GM20431 (cell line): ENCODE measurements around the gene CES3.
"Not testable (repeated sequence)": the region's sequence is repeated elsewhere in the genome, so short reads cannot be mapped to it uniquely, and the experiment has no call there.

Source experiments
- in situ Hi-C: fragments of 300-500 bp; cut with MseI, MboI; formaldehyde crosslinking; loops from one replicate; pipeline ENCODE4 v1.15.0; 2020; ENCODE audit warnings: low sequenced_read_pairs; ENCODE audit not compliant: unreplicated experiment

Gene CES3

DNA sequence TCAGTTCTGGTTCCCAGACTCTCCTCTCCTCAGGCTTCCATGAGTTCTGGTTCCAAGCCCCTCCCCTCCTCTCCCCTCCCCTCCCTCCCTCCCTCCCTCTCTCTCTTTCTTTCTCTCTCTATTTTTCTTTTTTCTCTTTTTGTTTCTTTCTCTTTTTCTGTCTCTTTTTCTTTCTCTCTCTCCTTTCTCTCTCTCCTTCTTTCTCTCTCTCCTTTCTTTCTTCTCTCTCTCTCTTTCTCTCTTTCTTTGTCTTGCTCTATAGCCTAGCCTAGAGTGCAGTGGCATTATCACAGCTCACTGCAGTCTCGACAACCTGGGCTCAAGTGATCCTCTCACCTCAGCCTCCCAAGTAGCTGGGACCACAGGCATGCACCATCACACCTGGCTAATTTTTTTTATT, 796 bp upstream of the CES3 start:
- in situ Hi-C loops: no loop called here

GRCh38 chr16:66961914-66962313, 848 bp downstream of the CES3 start:
- in situ Hi-C loops: no loop called here

- in situ Hi-C loops: no loop called here
Measured at GRCh38 chr16:66964049-66964448, 3.0 kb downstream of the CES3 start.

DNA sequence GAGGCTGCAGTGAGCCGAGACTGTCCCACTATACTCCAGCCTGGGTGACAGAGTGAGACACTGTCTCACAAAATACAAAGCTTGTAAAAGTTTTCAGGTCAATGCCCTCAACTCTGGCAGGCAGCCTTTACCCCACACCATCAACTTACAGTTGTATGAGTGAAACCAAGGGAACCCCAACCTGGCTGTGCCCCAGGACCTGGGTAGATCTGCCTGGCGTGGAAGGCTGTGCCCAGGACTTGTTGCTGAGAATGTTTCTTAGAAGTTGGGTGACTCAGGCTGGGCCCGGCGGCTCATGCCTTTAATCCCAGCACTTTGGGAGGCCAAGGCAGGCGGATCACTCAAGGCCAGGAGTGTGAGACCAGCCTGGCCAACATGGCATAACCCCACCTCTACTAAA, 7.8 kb downstream of the CES3 start:
- in situ Hi-C loops: no loop called here

DNA sequence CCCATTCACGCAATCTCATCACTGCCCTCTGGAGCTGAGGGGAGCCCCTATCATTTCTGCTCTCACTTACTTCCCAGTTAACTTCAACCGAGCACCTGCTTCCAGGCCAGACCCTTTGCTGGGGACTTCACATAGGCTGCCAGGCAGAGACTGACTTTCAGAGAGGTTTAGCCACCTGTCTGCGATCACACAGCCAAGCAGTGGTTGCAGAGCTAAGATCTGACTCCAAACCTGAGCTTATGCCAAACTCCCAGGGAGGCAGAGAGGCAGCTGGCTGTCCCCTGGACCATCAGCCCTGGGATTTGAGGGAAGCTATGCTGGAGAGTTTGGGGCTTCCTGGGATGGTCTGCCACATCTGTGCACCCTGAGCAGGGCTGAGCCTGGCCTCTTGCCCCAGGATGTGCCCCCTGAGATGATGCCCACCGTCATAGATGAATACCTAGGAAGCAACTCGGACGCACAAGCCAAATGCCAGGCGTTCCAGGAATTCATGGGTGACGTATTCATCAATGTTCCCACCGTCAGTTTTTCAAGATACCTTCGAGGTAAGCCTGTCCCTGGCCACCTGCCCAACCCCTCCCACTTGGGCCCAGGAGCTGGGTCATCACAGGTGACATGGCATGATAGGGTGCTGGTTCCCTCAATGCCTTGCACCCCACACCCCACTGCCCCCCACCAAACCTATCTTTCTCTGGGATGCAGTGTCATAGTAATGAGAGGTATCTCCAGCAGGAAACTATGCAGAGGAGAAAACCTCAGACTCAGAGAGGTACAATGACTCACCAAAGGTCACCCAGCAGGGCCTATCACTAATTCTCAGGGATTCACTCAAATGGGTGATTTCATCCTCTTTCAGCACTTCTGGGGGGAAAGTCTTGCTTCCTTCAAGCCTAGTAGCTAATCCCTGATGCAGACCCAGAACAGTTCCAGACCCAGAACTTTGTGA, 10.0 kb downstream of the CES3 start:
- in situ Hi-C loops: no loop called here

- in situ Hi-C loops: no loop called here
Measured at GRCh38 chr16:66972983-66973382, 11.9 kb downstream of the CES3 start.

DNA sequence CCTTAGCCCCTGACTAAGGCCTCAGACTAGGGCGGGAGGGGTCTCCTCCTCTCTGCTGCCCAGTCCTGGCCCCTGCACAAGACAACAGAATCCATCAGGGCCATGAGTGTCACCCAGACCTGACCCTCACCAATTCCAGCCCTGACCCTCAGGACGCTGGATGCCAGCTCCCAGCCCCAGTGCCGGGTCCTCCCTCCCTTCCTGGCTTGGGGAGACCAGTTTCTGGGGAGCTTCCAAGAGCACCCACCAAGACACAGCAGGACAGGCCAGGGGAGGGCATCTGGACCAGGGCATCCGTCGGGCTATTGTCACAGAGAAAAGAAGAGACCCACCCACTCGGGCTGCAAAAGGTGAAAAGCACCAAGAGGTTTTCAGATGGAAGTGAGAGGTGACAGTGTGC, 12.7 kb downstream of the CES3 start:
- in situ Hi-C loops: no loop called here

DNA sequence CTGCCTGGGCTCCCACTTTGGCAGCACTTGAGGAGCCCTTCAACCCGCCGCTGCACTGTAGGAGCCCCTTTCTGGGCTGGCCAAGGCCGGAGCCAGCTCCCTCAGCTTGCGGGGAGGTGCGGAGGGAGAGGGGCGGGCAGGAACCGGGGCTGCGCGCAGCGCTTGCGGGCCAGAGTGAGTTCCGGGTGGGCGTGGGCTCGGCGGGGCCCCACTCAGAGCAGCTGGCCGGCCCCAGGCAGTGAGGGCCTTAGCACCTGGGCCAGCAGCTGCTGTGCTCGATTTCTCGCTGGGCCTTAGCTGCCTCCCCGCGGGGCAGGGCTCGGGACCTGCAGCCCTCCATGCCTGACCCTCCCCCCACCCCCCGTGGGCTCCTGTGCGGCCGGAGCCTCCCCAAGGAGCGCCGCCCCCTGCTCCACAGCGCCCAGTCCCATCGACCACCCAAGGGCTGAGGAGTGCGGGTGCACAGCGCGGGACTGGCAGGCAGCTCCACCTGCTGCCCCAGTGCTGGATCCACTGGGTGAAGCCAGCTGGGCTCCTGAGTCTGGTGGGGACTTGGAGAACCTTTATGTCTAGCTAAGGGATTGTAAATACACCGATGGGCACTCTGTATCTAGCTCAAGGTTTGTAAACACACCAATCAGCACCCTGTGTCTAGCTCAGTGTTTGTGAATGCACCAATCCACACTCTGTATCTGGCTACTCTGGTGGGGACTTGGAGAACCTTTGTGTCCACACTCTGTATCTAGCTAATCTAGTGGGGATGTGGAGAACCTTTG, 13.3 kb downstream of the CES3 start:
- in situ Hi-C loops: not testable (repeated sequence)

DNA sequence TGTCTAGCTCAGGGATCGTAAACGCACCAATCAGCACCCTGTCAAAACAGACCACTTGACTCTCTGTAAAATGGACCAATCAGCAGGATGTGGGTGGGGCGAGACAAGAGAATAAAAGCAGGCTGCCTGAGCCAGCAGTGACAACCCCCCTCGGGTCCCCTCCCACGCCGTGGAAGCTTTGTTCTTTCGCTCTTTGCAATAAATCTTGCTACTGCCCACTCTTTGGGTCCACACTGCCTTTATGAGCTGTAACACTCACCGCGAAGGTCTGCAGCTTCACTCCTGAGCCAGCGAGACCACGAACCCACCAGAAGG, 13.8 kb downstream of the CES3 start:
- in situ Hi-C loops: not testable (repeated sequence)

DNA sequence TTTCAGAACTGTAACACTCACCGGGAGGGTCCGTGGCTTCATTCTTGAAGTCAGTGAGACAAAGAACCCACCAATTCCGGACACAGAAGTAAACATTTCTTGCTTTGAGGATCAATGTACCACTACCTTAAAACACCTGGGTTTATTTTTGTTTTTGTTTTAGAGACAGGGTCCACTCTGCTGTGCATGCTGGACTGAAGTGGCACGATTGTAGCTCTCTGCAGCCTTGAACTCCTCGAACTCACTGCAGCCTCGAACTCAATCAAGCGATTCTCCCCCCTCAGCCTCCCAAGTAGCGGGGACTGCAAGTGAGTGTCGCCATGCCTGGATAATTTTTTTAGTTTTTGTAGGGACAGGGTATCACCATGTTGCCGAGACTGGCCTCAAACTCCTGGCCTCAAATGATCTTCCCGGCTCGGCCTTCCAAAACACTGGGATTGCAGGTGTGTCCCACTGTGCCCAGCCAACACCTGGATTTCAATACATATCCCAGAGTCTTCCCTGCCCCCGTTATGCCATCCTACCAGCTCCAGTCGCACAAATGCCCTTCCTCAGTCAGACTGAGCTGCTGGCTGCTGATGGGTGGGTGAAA, 14.3 kb downstream of the CES3 start:
- in situ Hi-C loops: no loop called here

GRCh38 chr16:66976746-66977145, 15.7 kb downstream of the CES3 start:
- in situ Hi-C loops: no loop called here

GRCh38 chr16:66977341-66978113, 16.5 kb downstream of the CES3 start:
- in situ Hi-C loops: no loop called here

DNA sequence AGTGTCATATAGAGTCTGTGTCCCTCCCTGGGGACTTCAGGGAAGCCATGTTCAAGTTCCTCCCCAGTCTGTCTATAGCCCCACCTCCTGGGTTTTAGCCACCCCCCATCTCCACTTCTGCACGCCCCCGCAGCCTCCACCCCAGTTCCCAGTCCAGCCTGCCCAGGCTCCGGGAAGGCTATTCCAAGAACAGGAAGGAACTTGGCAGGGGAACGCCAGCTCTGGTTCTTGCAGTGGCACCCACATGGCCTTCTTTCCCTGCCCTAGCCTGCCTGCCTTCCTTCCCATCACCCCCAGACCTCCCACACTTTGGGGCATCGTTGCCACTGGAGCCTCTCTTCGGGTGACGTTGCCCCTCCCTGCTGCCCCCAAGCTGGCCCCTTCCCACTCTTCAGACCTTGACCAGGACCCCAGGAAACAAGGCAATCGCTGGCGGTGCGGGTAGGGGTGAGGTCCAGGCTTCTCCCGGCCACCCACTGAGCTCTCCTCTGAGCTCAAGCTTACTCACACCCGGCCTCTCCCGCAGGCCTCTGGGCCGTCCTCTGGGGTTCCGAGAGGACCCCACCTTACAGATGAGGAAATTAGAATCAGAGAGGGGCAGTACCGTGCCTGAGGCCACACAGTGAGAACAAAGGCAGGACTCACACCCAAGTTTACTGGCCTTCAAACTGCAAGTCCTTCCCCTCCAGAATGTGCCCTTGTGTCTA, 18.1 kb downstream of the CES3 start:
- in situ Hi-C loops: no loop called here

GRCh38 chr16:66983033-66983432, 22.0 kb downstream of the CES3 start:
- in situ Hi-C loops: no loop called here

- in situ Hi-C loops: no loop called here
Measured at GRCh38 chr16:66984892-66985311, 23.8 kb downstream of the CES3 start.

- in situ Hi-C loops: no loop called here
Measured at GRCh38 chr16:66986559-66986958, 25.5 kb downstream of the CES3 start.

GRCh38 chr16:66988197-66988788, 27.2 kb downstream of the CES3 start, which contains the start of gene CES4A:
Gene CES4A, plus strand, starts transcription at chr16:66988589. Its CDS starts 184 bp downstream, at chr16:66988773.
- in situ Hi-C loops: no loop called here

GRCh38 chr16:66991545-66992077, 30.5 kb downstream of the CES3 start:
- in situ Hi-C loops: no loop called here

GRCh38 chr16:66993558-66993957, 32.5 kb downstream of the CES3 start:
- in situ Hi-C loops: not testable (repeated sequence)
